T-helper 2 cell treated with Interferon-gamma antibody and Interleukin-4, amounts not matched to agents 5 μg/mL and 100 μg/mL, for 36 hours (primary cell): ENCODE measurements around the gene APOO.
"Not testable (repeated sequence)": the region's sequence is repeated elsewhere in the genome, so short reads cannot be mapped to it uniquely, and the experiment has no call there.

ENCODE experiments used
- DNase-seq: peaks from one replicate; pipeline ENCODE4 v3.0.0; 2021; ENCODE audit warnings: low spot score
- H3K27ac Mint-ChIP-seq: one replicate; pipeline ENCODE4 v1.8.0; 2021; ENCODE audit warnings: mild to moderate bottlenecking, mixed read lengths
- H3K27me3 Mint-ChIP-seq: one replicate; pipeline ENCODE4 v1.8.0; 2021; ENCODE audit warnings: low read depth, mixed read lengths
- H3K36me3 Mint-ChIP-seq: one replicate; pipeline ENCODE4 v1.8.0; 2021; ENCODE audit warnings: low read depth, mixed read lengths
- H3K4me1 Mint-ChIP-seq: one replicate; pipeline ENCODE4 v1.8.0; 2021; ENCODE audit warnings: low read depth, mixed read lengths
- H3K4me3 Mint-ChIP-seq: one replicate; pipeline ENCODE4 v1.8.0; 2022; ENCODE audit warnings: mild to moderate bottlenecking, moderate library complexity, mixed read lengths
- H3K9me3 Mint-ChIP-seq: one replicate; pipeline ENCODE4 v1.8.0; 2021; ENCODE audit warnings: mixed read lengths

Gene APOO

GRCh38 chrX:23861215-23861896 is 46.4 kb downstream of the APOO start:
- Mint-ChIP-seq H3K4me1 (no peaks in the 10 kb centered on the region), H3K9me3 (no peaks in the 10 kb centered on the region), H3K4me3 (no peak overlapping the region), H3K27me3 (no peaks in the 10 kb centered on the region), H3K27ac (no peak overlapping the region), H3K36me3 (no peaks in the 10 kb centered on the region)
- no peak for DNase-seq

GRCh38 chrX:23859238-23859637 is 48.5 kb downstream of the APOO start:
- not testable (repeated sequence) for H3K9me3 Mint-ChIP-seq, DNase-seq, H3K4me3 Mint-ChIP-seq, H3K27ac Mint-ChIP-seq, H3K36me3 Mint-ChIP-seq, H3K27me3 Mint-ChIP-seq, H3K4me1 Mint-ChIP-seq

- Mint-ChIP-seq H3K4me3 (no peak overlapping the region), H3K27me3 (no peaks in the 10 kb centered on the region), H3K4me1 (no peaks in the 10 kb centered on the region), H3K9me3 (no peaks in the 10 kb centered on the region), H3K27ac (no peak overlapping the region), H3K36me3 (no peaks in the 10 kb centered on the region)
- no peak for DNase-seq
These were observed 49.8 kb downstream of the APOO start for GRCh38 chrX:23857935-23858334.

GRCh38 chrX:23857363-23857762 is 50.4 kb downstream of the APOO start:
- H3K4me1 Mint-ChIP-seq: no peaks in the 10 kb centered on the region
- H3K27ac Mint-ChIP-seq: no peak overlapping the region
- H3K4me3 Mint-ChIP-seq: no peak overlapping the region
- no peaks in the 10 kb centered on the region for H3K36me3 Mint-ChIP-seq
- no peaks in the 10 kb centered on the region for H3K27me3 Mint-ChIP-seq
- no peaks in the 10 kb centered on the region for H3K9me3 Mint-ChIP-seq
- no peak for DNase-seq

GRCh38 chrX:23855569-23855968 is 52.2 kb downstream of the APOO start:
- no peak for DNase-seq

GRCh38 chrX:23854945-23855344 is 52.8 kb downstream of the APOO start:
- Mint-ChIP-seq H3K4me1 (no peaks in the 10 kb centered on the region), H3K27me3 (no peaks in the 10 kb centered on the region), H3K27ac (no peak overlapping the region), H3K36me3 (no peaks in the 10 kb centered on the region), H3K9me3 (no peaks in the 10 kb centered on the region), H3K4me3 (no peak overlapping the region)
- DNase-seq: no peak

More at GRCh38 chrX:23855569-23855968, 52.2 kb downstream of the APOO start:
- no peaks in the 10 kb centered on the region for H3K9me3 Mint-ChIP-seq
- no peak overlapping the region for H3K4me3 Mint-ChIP-seq
- no peaks in the 10 kb centered on the region for H3K27me3 Mint-ChIP-seq
- H3K36me3 Mint-ChIP-seq: no peaks in the 10 kb centered on the region
- no peak overlapping the region for H3K27ac Mint-ChIP-seq
- H3K4me1 Mint-ChIP-seq: no peaks in the 10 kb centered on the region

- Mint-ChIP-seq H3K4me3 (no peak overlapping the region), H3K4me1 (no peaks in the 10 kb centered on the region), H3K9me3 (no peaks in the 10 kb centered on the region), H3K27me3 (no peaks in the 10 kb centered on the region), H3K36me3 (no peaks in the 10 kb centered on the region), H3K27ac (no peak overlapping the region)
- no peak for DNase-seq
These were observed 53.6 kb downstream of the APOO start for GRCh38 chrX:23854122-23854521.

- no peak for DNase-seq
- Mint-ChIP-seq H3K4me3 (no peak overlapping the region), H3K4me1 (no peaks in the 10 kb centered on the region), H3K27ac (no peak overlapping the region), H3K9me3 (no peaks in the 10 kb centered on the region), H3K27me3 (no peaks in the 10 kb centered on the region), H3K36me3 (no peaks in the 10 kb centered on the region)
These were observed 56.2 kb downstream of the APOO start for GRCh38 chrX:23851544-23851943.

GRCh38 chrX:23849241-23849640 is 58.5 kb downstream of the APOO start:
- Mint-ChIP-seq H3K36me3 (no peaks in the 10 kb centered on the region), H3K4me3 (no peak overlapping the region), H3K27ac (no peak overlapping the region), H3K4me1 (no peaks in the 10 kb centered on the region), H3K9me3 (no peaks in the 10 kb centered on the region), H3K27me3 (no peaks in the 10 kb centered on the region)
- no peak for DNase-seq

GRCh38 chrX:23845351-23845817 is 62.4 kb downstream of the APOO start:
- H3K36me3 Mint-ChIP-seq: no peaks in the 10 kb centered on the region
- no peak overlapping the region for H3K27ac Mint-ChIP-seq
- no peak for DNase-seq
- H3K4me1 Mint-ChIP-seq: no peaks in the 10 kb centered on the region
- H3K27me3 Mint-ChIP-seq: no peaks in the 10 kb centered on the region
- no peak overlapping the region for H3K4me3 Mint-ChIP-seq
- H3K9me3 Mint-ChIP-seq: no peaks in the 10 kb centered on the region

- no peaks in the 10 kb centered on the region for H3K36me3 Mint-ChIP-seq
- no peaks in the 10 kb centered on the region for H3K4me1 Mint-ChIP-seq
- no peak for DNase-seq
- no peaks in the 10 kb centered on the region for H3K9me3 Mint-ChIP-seq
- no peak overlapping the region for H3K4me3 Mint-ChIP-seq
- no peaks in the 10 kb centered on the region for H3K27me3 Mint-ChIP-seq
- no peak overlapping the region for H3K27ac Mint-ChIP-seq
These were observed 63.1 kb downstream of the APOO start for GRCh38 chrX:23844502-23845138.

- Mint-ChIP-seq H3K9me3 (no peaks in the 10 kb centered on the region), H3K4me1 (no peaks in the 10 kb centered on the region), H3K36me3 (no peaks in the 10 kb centered on the region), H3K27me3 (no peaks in the 10 kb centered on the region), H3K27ac (no peak overlapping the region), H3K4me3 (no peak overlapping the region)
- DNase-seq: no peak
These were observed 65.8 kb downstream of the APOO start for GRCh38 chrX:23841847-23842522.

- Mint-ChIP-seq H3K27ac (no peak overlapping the region), H3K9me3 (no peaks in the 10 kb centered on the region), H3K4me3 (no peak overlapping the region), H3K27me3 (no peaks in the 10 kb centered on the region), H3K4me1 (no peaks in the 10 kb centered on the region), H3K36me3 (no peaks in the 10 kb centered on the region)
- DNase-seq: no peak
These were observed 67.1 kb downstream of the APOO start for GRCh38 chrX:23840674-23841073.

- no peak overlapping the region for H3K27ac Mint-ChIP-seq
- DNase-seq: no peak
- no peaks in the 10 kb centered on the region for H3K27me3 Mint-ChIP-seq
- no peaks in the 10 kb centered on the region for H3K9me3 Mint-ChIP-seq
- H3K4me1 Mint-ChIP-seq: no peaks in the 10 kb centered on the region
- H3K36me3 Mint-ChIP-seq: no peaks in the 10 kb centered on the region
- no peak overlapping the region for H3K4me3 Mint-ChIP-seq
These were observed 68.8 kb downstream of the APOO start for GRCh38 chrX:23838953-23839352.
